HepG2 (cell line): ENCODE results near the gene PTPRU. TPM values are rescaled to one million over a fixed set of nuclear protein-coding genes. Genes with fewer than 3 reads are reported as not detected.

Experiments used
- ATAC-seq: fragments of 200-7000 bp; cut with Tn5 transposase; 3 replicates; pipeline ENCODE4 v1.9.1; 2020; ENCODE audit warnings: mild to moderate bottlenecking, moderate library complexity
- BruUV-seq: library from RNA; stranded (reverse); fragments of 400-500 nt; replicated peaks from 2 replicates; lab custom pipeline; 2021; lab: Mats Ljungman, UMichigan
- CTCF ChIA-PET: fragments of 300-600 bp; formaldehyde crosslinking; extraction: SDS; loops from one replicate; lab custom pipeline; 2021; ENCODE audit warnings: low total read pairs, inconsistent platforms, low intra/inter-chr PET ratio; lab: Yijun Ruan, JAX
- POLR2A ChIA-PET: fragments of 350-600 bp; sonication (Branson Sonifier 250); formaldehyde crosslinking; loops from one replicate; lab custom pipeline; 2020; ENCODE audit warnings: antibody characterized with exemption, inconsistent platforms; lab: Yijun Ruan, JAX
- DNase-seq: peaks from one replicate; pipeline ENCODE4 v3.0.0-alpha.2; 2015; ENCODE audit warnings: low spot score
- FAIRE-seq: peaks from 3 replicates; lab custom pipeline; 2011; peaks lifted over from hg19 to GRCh38; lab: Jason Lieb, UNC
- H2AFZ ChIP-seq: one replicate; pipeline ENCODE4 v1.6.1; 2011; ENCODE audit warnings: low read length, inconsistent platforms
- H3K27ac ChIP-seq: fragments of 300-600 bp; 3 replicates; pipeline ENCODE4 v1.8.0; 2011; ENCODE audit warnings: mixed run types, mild to moderate bottlenecking, mixed read lengths, low read length, inconsistent platforms; ENCODE audit not compliant: insufficient read depth; ENCODE audit errors: extremely low read length
- H3K27me3 ChIP-seq, 2 experiments: fragments of 200-600 bp in 1 of 2; 2 replicates in 1 of 2; 3 replicates in 1 of 2; pipeline versions ENCODE4 v1.6.0 to v1.8.0; 2011; ENCODE audit warnings: low read length in 2 of 2, mild to moderate bottlenecking in 2 of 2, moderate library complexity in 2 of 2, inconsistent platforms in 1 of 2; ENCODE audit not compliant: insufficient read depth in 2 of 2, control insufficient read depth in 1 of 2
- H3K36me3 ChIP-seq, 2 experiments: fragments of 200-600 bp in 1 of 2; replicated peaks in 1 of 2; 2 replicates in 1 of 2; 3 replicates in 1 of 2; pipeline versions ENCODE4 v1.5.1 to v1.8.0; 2011; ENCODE audit warnings: low read length in 2 of 2, inconsistent platforms in 1 of 2; ENCODE audit not compliant: insufficient read depth in 2 of 2, control insufficient read depth in 1 of 2
- H3K4me1 ChIP-seq: 2 replicates; pipeline ENCODE4 v1.5.1; 2012; ENCODE audit warnings: low read length, inconsistent platforms; ENCODE audit not compliant: insufficient read depth
- H3K4me2 ChIP-seq: 2 replicates; pipeline ENCODE4 v1.6.0; 2011; ENCODE audit warnings: low read depth, low read length, inconsistent platforms
- H3K4me3 ChIP-seq, 3 experiments: fragments of 200-600 bp in 1 of 3; sonication (generic), shearing (Covaris generic) in 1 of 3; replicated peaks in 1 of 3; 2 replicates each; pipeline ENCODE4 v1.5.1; 2011 to 2016; ENCODE audit warnings: low read length in 3 of 3, inconsistent platforms in 2 of 3, low read depth in 2 of 3, mild to moderate bottlenecking in 2 of 3, control low read depth in 1 of 3, mixed read lengths in 1 of 3; ENCODE audit not compliant: insufficient read depth in 1 of 3
- H3K79me2 ChIP-seq: one replicate; pipeline ENCODE4 v1.6.1; 2011; ENCODE audit warnings: low read length, inconsistent platforms; ENCODE audit not compliant: insufficient read depth
- H3K9ac ChIP-seq: 2 replicates; pipeline ENCODE4 v1.6.0; 2011; ENCODE audit warnings: mild to moderate bottlenecking, low read depth, low read length, inconsistent platforms; ENCODE audit not compliant: insufficient read depth
- H3K9me3 ChIP-seq: 2 replicates; pipeline ENCODE4 v1.5.1; 2012; ENCODE audit warnings: mild to moderate bottlenecking, low read length
- H4K20me1 ChIP-seq: 2 replicates; pipeline ENCODE4 v1.6.0; 2011; ENCODE audit warnings: inconsistent platforms, mild to moderate bottlenecking, low read length, moderate library complexity; ENCODE audit not compliant: insufficient read depth
- CBX2 ChIP-seq, 2 experiments: fragments of 200-600 bp in 1 of 2; sonication (generic); formaldehyde crosslinking in 1 of 2; IDR thresholded peaks; 2 replicates each; pipeline versions ENCODE4 v1.7.0 to v1.8.1; 2018 to 2022; ENCODE audit warnings: low read depth in 2 of 2, low read length in 1 of 2, mild to moderate bottlenecking in 1 of 2, missing genetic modification reagents in 1 of 2
- IRF2 ChIP-seq: IDR thresholded peaks from 2 replicates; pipeline ENCODE4 v1.6.1; 2018; ENCODE audit warnings: missing genetic modification reagents, missing compliant biosample characterization
- LCORL ChIP-seq, 2 experiments: fragments of 450-650 bp in 1 of 2; sonication (generic) in 1 of 2; formaldehyde crosslinking in 1 of 2; IDR thresholded peaks; 2 replicates each; pipeline versions ENCODE4 v1.5.0 to v1.6.1; 2017 to 2020; ENCODE audit warnings: antibody characterized with exemption in 1 of 2, missing genetic modification reagents in 1 of 2
- SOX6 ChIP-seq, 2 experiments: fragments of 450-650 bp in 1 of 2; sonication (generic) in 1 of 2; formaldehyde crosslinking in 1 of 2; IDR thresholded peaks; 2 replicates each; pipeline versions ENCODE4 v1.4.0 to v1.6.1; 2017 to 2020; ENCODE audit warnings: antibody characterized with exemption in 1 of 2, mild to moderate bottlenecking in 1 of 2, missing genetic modification reagents in 1 of 2
- THYN1 ChIP-seq: sonication (generic); formaldehyde crosslinking; IDR thresholded peaks from 2 replicates; pipeline ENCODE4 v1.8.1; 2023; ENCODE audit warnings: low read depth, mild to moderate bottlenecking, moderate library complexity, missing genetic modification reagents, borderline replicate concordance
- ZBTB33 ChIP-seq: sonication (generic); formaldehyde crosslinking; IDR thresholded peaks from 2 replicates; pipeline ENCODE4 v1.4.0; 2020; ENCODE audit warnings: missing genetic modification reagents
- ZBTB4 ChIP-seq: sonication (generic); formaldehyde crosslinking; IDR thresholded peaks from 2 replicates; pipeline ENCODE4 v1.4.0; 2020; ENCODE audit warnings: missing genetic modification reagents, mild to moderate bottlenecking, borderline replicate concordance
- ZBTB46 ChIP-seq: sonication (generic); formaldehyde crosslinking; IDR thresholded peaks from 2 replicates; pipeline ENCODE4 v1.4.0; 2020; ENCODE audit warnings: mild to moderate bottlenecking, missing genetic modification reagents, borderline replicate concordance
- ZMYM3 ChIP-seq: sonication (generic); formaldehyde crosslinking; IDR thresholded peaks from 2 replicates; pipeline ENCODE4 v1.5.1; 2020; ENCODE audit warnings: mild to moderate bottlenecking, missing genetic modification reagents
- ZNF18 ChIP-seq: sonication (generic); formaldehyde crosslinking; IDR thresholded peaks from 2 replicates; pipeline ENCODE4 v1.8.0; 2022; ENCODE audit warnings: mild to moderate bottlenecking, missing genetic modification reagents; ENCODE audit not compliant: insufficient replicate concordance
- ZNF644 ChIP-seq: IDR thresholded peaks from 2 replicates; pipeline ENCODE4 v1.6.1; 2016; ENCODE audit warnings: low read depth
- ZNF792 ChIP-seq: IDR thresholded peaks from 2 replicates; pipeline ENCODE4 v1.6.1; 2016
- WGBS: methylation state at CpG from one replicate; pipeline ENCODE4 v1.1.6; 2017; ENCODE audit warnings: low lambda C conversion rate; 5-methylcytosine and 5-hydroxymethylcytosine counted together
- in situ Hi-C: cut with HindIII; loops from 2 replicates; pipeline ENCODE4 v1.10.0; 2017; ENCODE audit warnings: low pct_unique_long_range_greater_than_20kb; ENCODE audit not compliant: extremely low pct_ligation_motif_present
- intact Hi-C: fragments of 100-400 bp; cut with micrococcal nuclease; formaldehyde crosslinking; loops from one replicate; pipeline ENCODE4 v1.10.0; 2022; ENCODE audit not compliant: unreplicated experiment
- polyA plus RNA-seq, 8 experiments: library from polyadenylated mRNA; depleted of rRNA in 3 of 8; stranded (reverse) in 7 of 8; unstranded in 1 of 8; fragments of >200 nt; fragmentation: Illumina TruSeq in 4 of 8; extraction: Trizol in 4 of 8; gene quantifications; 2 replicates each; pipeline versions ENCODE4 v1.2.1 to v1.2.3, GENCODE V29; 2011 to 2016; ENCODE audit warnings: low read depth in 4 of 8, missing spikeins in 1 of 8, mixed read lengths in 1 of 8; ENCODE audit not compliant: insufficient read depth in 1 of 8
- total RNA-seq, 5 experiments: library from RNA; depleted of rRNA; stranded (reverse); fragments of >200 nt; fragmentation: Illumina TruSeq; extraction: Trizol; gene quantifications; 2 replicates each; pipeline ENCODE4 v1.2.3, GENCODE V29; 2016; ENCODE audit warnings: low read depth in 1 of 5

PTPRU gene
- total and polyA plus RNA-seq, 2 of the 13 experiments (the other 11 are each of a cell fraction or from before 2014, with no cell fraction given): 21.6 to 22.3 TPM

- TF ChIP-seq ZBTB33 (no peak), ZNF792 (CRISPR knock-in tag) (no peak), THYN1 (CRISPR knock-in tag) (no peak), ZBTB4 (CRISPR knock-in tag) (no peak), CBX2 (IDR thresholded peaks at IDR 0.05; ENCODE audit: low read depth, low read length) (no peak), CBX2 (CRISPR knock-in tag; IDR thresholded peaks at IDR 0.05; ENCODE audit: low read depth) (no peak)
These were observed 8.8 kb upstream of the PTPRU start (continued) for GRCh38 chr1:29227511-29227910.

GRCh38 chr1:29230204-29230552 is 6.1 kb upstream of the PTPRU start:
- WGBS: 7% methylated on average over 4 of the region's 4 CpGs
- in situ Hi-C loops: loop anchor here (10.0 kb wide), 3 partner anchors 225 to 875 kb away; no protein-coding TSS in a partner anchor
- H3K4me3 ChIP-seq: peak overlapping the region; percentile 72 to 83 (median 82)
- H4K20me1 ChIP-seq: no peaks in the 10 kb centered on the region
- no peak for FAIRE-seq
- no peak for DNase-seq
- ATAC-seq: no peak
- peak overlapping the region; percentile 94 for H3K4me2 ChIP-seq
- CTCF ChIA-PET: no interaction called here
- H3K9me3 ChIP-seq: no peaks in the 10 kb centered on the region
- peaks cover 59% of the 10 kb centered on the region for H3K4me1 ChIP-seq
- peaks cover 0 to 14% of the 10 kb centered on the region in 2 experiments; a peak in 1 of 5 replicates for H3K27me3 ChIP-seq
- peak overlapping the region; percentile 74 for H3K9ac ChIP-seq
- peaks cover 16% of the 10 kb centered on the region for H3K79me2 ChIP-seq
- H3K36me3 ChIP-seq: no peaks in the 10 kb centered on the region; a peak in 1 of 5 replicates
- peak overlapping the region; percentile 43 for H3K27ac ChIP-seq
- POLR2A ChIA-PET: interaction anchor here (1.6 to 1.9 kb wide), 2 partner anchors 9 to 48 kb away, joined by 4 to 9 read pairs; partner anchors contain the start of gene SRSF4
- no TSS peak for BruUV-seq
- intact Hi-C loops: loop anchor here (10.0 kb wide), 2 partner anchors 115 to 1475 kb away; no protein-coding TSS in a partner anchor
- no peak overlapping the region for H2AFZ ChIP-seq
- TF ChIP-seq SOX6 (IDR thresholded peaks at IDR 0.05) (no peak), SOX6 (CRISPR knock-in tag; IDR thresholded peaks at IDR 0.05) (peak; percentile 1; the same call in 1 of the 2 replicates), CBX2 (IDR thresholded peaks at IDR 0.05; ENCODE audit: low read depth, low read length) (no peak), CBX2 (CRISPR knock-in tag; IDR thresholded peaks at IDR 0.05; ENCODE audit: low read depth) (no peak), ZBTB46 (CRISPR knock-in tag) (no peak), ZNF18 (CRISPR knock-in tag) (no peak), IRF2 (CRISPR knock-in tag) (no peak), ZMYM3 (CRISPR knock-in tag) (peak; percentile 59; the same call in 1 of the 2 replicates), LCORL (IDR thresholded peaks at IDR 0.05) (no peak), LCORL (CRISPR knock-in tag; IDR thresholded peaks at IDR 0.05) (peak; percentile 8; the same call in 1 of the 2 replicates), ZNF644 (CRISPR knock-in tag) (no peak)
